Psoas muscle (tissue), 8 donors: ENCODE measurements around the gene ZEB1. TPM values are rescaled to one million over a fixed set of nuclear protein-coding genes. Genes with fewer than 3 reads are reported as not detected.
A peak's percentile ranks its signal among the peaks of the same experiment; 100 is the strongest.
"Not testable (repeated sequence)": the region's sequence is repeated elsewhere in the genome, so short reads cannot be mapped to it uniquely, and the experiment has no call there.

Source experiments
- ATAC-seq, 4 donors: fragments of 200-7000 bp; cut with Tn5 transposase; one replicate each; pipeline ENCODE4 v1.9.1; 2020; ENCODE audit warnings: moderate library complexity in 3 of 4, mild to moderate bottlenecking in 2 of 4
- DNase-seq, 2 donors: peaks; one replicate each; pipeline ENCODE4 v3.0.0-alpha.2; 2020
- H3K27ac ChIP-seq: fragments of 200-600 bp; one replicate; pipeline ENCODE4 v1.8.0; 2022
- H3K27me3 ChIP-seq, 3 donors: fragments of 200-600 bp in 1 of 3; one replicate each; pipeline versions ENCODE4 v1.6.1 to v1.8.0; 2013 to 2022; ENCODE audit warnings: low read length in 2 of 3, mild to moderate bottlenecking in 2 of 3, moderate library complexity in 1 of 3; ENCODE audit not compliant: insufficient read depth in 3 of 3
- H3K36me3 ChIP-seq, 2 donors: fragments of 200-600 bp in 1 of 2; one replicate each; pipeline versions ENCODE4 v1.6.1 to v1.8.0; 2013 to 2022; ENCODE audit warnings: low read depth in 1 of 2, mild to moderate bottlenecking in 1 of 2, moderate library complexity in 1 of 2; ENCODE audit not compliant: insufficient read depth in 1 of 2
- H3K4me1 ChIP-seq: fragments of 200-600 bp; one replicate; pipeline ENCODE4 v1.8.0; 2022
- H3K4me3 ChIP-seq: fragments of 200-600 bp; one replicate; pipeline ENCODE4 v1.8.0; 2022; ENCODE audit warnings: mild to moderate bottlenecking
- H3K9me3 ChIP-seq: fragments of 200-600 bp; one replicate; pipeline ENCODE4 v1.8.0; 2022
- WGBS, 3 donors: extraction: QIAGEN DNeasy Blood & Tissue Kit; methylation state at CpG; one replicate each; pipeline versions ENCODE4 v1.1.6 to v1.1.7; 2013; 5-methylcytosine and 5-hydroxymethylcytosine counted together
- intact Hi-C, 2 donors: fragments of 100-400 bp; cut with DNase I; formaldehyde crosslinking; loops; one replicate each; pipeline versions ENCODE4 v1.11.0 to v1.14.2; 2022
- polyA plus RNA-seq, 3 donors: library from polyadenylated mRNA; stranded (reverse); fragments of 200-250 nt; gene quantifications; one replicate each; pipeline ENCODE4 v1.2.3, GENCODE V29; 2013
- total RNA-seq, 4 donors: library from RNA; stranded (reverse); fragmentation: NEBNext Ultra II Directional in 2 of 4; extraction: Animal tissue kit (Norgen Biotek cat#: 25700) in 2 of 4; gene quantifications; one replicate each; pipeline versions ENCODE4 v1.2.1 to v1.2.4, GENCODE V29; 2021 to 2023
- TF ChIP-seq, protein P1 (sequence below): fragments of 200-600 bp; IDR thresholded peaks from one replicate; pipeline ENCODE4 v1.8.0; 2022; ENCODE audit warnings: antibody characterized with exemption
- donor health status: healthy with polysubstance abuse.
- donor health status: DM: no; HTN: no; CAD: no; lungs with moderate emphysema.
- donor health status: Bipolar disorder and iron deficiency.
- donor health status: healthy.
- donor health status: DM: yes; HTN: yes; CAD: no.
- donor health status: DM: no; HTN: no; CAD: no.
- donor health status: DM: no; HTN: no; CAD: no.
- donor health status: DM: yes; HTN: yes; CAD: no.

Gene ZEB1
- total and polyA plus RNA-seq, 7 donors: 18.7 to 99.8 (median 92.0) TPM

DNA sequence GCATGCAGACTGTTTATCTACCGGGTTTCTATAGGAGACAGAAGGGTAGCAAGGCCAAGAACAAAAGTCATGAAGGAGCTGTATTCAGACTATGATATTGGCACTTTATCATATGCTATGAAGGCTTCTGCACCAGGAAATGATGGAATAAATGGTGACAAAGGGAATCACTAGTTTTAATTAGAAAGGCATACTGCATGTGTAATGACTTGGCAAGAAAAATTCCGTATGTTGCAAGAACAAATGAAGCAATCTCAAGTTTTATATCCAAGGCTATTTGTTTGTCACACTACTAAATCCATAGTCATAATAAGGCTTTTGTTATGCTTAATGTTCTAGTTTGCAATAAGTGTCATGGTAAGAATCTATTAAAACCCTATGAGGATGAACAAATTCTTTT is 230.9 kb downstream of the ZEB1 start:
- peak in 1 of 4 donors; percentile 34 for ATAC-seq
- TF ChIP-seq, protein P1, sequence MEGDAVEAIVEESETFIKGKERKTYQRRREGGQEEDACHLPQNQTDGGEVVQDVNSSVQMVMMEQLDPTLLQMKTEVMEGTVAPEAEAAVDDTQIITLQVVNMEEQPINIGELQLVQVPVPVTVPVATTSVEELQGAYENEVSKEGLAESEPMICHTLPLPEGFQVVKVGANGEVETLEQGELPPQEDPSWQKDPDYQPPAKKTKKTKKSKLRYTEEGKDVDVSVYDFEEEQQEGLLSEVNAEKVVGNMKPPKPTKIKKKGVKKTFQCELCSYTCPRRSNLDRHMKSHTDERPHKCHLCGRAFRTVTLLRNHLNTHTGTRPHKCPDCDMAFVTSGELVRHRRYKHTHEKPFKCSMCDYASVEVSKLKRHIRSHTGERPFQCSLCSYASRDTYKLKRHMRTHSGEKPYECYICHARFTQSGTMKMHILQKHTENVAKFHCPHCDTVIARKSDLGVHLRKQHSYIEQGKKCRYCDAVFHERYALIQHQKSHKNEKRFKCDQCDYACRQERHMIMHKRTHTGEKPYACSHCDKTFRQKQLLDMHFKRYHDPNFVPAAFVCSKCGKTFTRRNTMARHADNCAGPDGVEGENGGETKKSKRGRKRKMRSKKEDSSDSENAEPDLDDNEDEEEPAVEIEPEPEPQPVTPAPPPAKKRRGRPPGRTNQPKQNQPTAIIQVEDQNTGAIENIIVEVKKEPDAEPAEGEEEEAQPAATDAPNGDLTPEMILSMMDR: no peak
- H3K4me3 ChIP-seq: no peak overlapping the region
- no peaks in the 10 kb centered on the region for H3K36me3 ChIP-seq
- WGBS, 3 donors: 66 to 79% (median 68%) methylated on average over 2 of the region's 2 CpGs
- no peak for DNase-seq
- no peaks in the 10 kb centered on the region for H3K4me1 ChIP-seq
- intact Hi-C loops: no loop called here
- no peaks in the 10 kb centered on the region for H3K9me3 ChIP-seq
- H3K27me3 ChIP-seq: no peaks in the 10 kb centered on the region
- no peak overlapping the region for H3K27ac ChIP-seq

DNA sequence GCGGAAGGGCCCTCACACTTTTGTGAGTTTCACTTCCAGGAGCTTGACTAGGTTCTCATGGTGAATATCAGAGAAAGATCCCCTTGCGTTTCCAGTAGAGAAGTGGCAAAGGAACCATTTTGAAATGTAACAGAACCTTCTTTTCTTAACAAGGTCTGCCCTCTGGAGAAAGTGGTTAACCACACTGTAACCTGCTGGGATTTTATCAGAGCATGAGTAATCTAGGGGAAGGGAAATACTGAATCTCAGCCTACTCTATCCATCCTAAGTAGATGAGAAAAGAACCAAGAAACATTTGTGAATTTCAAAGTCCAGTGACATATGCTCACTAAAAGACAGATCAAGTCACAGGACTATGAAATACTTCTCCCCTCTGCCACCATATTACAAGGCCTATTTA is 235.5 kb downstream of the ZEB1 start:
- no peak overlapping the region for H3K4me3 ChIP-seq
- intact Hi-C loops: no loop called here
- no peaks in the 10 kb centered on the region for H3K36me3 ChIP-seq
- H3K27ac ChIP-seq: no peak overlapping the region
- no peaks in the 10 kb centered on the region for H3K27me3 ChIP-seq
- DNase-seq (no peak), ATAC-seq (no peak)
- H3K9me3 ChIP-seq: peaks cover 25% of the 10 kb centered on the region
- WGBS, 3 donors: 93 to 100% (median 97%) methylated on average over 2 of the region's 2 CpGs
- H3K4me1 ChIP-seq: no peaks in the 10 kb centered on the region
- TF ChIP-seq, protein P1: no peak

DNA sequence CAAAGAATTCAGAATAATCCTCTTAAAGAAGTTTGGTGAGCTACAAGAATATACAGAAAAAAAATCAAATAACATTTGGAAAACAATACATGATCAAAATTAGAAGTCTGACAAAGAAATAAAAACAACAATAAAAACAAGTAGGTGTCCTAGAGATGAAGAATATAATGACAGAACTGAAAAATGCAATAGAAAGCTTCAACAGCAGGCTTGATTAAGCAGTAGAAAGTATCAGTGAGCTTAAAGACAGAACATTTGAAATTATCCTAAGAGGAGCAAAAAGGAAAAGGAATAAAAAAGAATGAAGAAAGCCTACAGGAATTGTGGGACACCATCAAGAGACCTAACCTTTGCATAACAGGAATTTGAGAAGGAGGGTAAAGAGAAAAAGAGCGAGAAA is 238.8 kb downstream of the ZEB1 start:
- 95 to 96% (median 96%) methylated on average over 1 of the region's 1 CpG for WGBS, 3 donors

DNA sequence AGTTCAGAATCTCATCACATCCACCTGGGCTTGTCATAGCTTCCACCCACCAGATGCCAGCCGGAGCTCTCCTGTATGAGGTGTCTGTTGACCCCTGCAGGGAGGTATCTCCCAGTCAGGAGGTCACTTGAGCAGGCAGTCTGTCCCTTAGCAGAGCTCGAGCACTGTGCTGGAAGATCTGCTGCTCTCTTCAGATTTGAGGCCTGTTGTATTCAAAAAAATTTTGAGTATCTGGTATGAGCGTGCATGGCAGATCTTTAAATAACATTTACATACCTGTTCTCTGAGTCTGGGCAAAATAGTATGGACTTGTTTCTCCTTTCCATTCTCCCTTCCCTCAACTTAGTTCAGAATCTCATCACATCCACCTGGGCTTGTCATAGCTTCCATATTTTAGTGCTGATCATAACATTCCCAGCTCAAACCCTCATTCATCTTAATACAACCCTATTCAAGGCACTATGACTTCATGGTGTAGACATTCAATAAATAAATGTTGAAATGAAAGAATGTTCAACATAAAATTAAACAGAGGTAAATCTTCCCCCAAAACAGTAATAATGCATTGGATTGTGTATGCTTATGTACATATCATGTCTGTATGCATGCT is 249.3 kb downstream of the ZEB1 start:
- intact Hi-C loops, H3K27me3 ChIP-seq, H3K9me3 ChIP-seq, H3K4me1 ChIP-seq, DNase-seq, H3K27ac ChIP-seq, ATAC-seq, H3K36me3 ChIP-seq, H3K4me3 ChIP-seq: not testable (repeated sequence)
- WGBS, 3 donors: 92 to 94% (median 93%) methylated on average over 3 of the region's 3 CpGs

More for the DNA sequence above, 238.8 kb downstream of the ZEB1 start:
- Histone ChIP-seq H3K27me3 (no peaks in the 10 kb centered on the region), H3K4me3 (no peak overlapping the region), H3K9me3 (peaks cover 31% of the 10 kb centered on the region), H3K4me1 (no peaks in the 10 kb centered on the region), H3K27ac (no peak overlapping the region), H3K36me3 (no peaks in the 10 kb centered on the region)
- TF ChIP-seq, protein P1: no peak
- DNase-seq (no peak), ATAC-seq (no peak)
- intact Hi-C loops: no loop called here

DNA sequence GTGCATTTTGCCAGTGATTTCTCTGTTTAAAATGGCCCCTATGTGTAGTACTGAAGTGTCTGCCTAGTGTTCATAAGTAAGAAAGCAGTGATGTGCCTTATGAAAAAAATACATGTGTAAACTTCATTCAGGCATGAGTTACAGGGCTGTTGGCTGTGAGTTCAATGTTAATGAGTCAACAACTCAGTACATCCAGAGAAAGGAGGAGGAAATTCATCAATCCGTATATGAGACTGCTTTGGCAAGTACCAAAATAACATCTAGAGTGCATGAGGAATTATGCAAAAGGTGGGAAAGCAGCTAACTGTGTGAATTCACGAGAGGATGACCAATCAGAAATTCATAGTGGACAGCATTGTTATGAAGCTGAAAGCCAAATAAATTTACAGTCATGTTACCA is 255.6 kb downstream of the ZEB1 start:
- 26 to 40% (median 26%) methylated on average over 2 of the region's 2 CpGs for WGBS, 3 donors
- H3K4me3 ChIP-seq: no peak overlapping the region
- H3K27me3 ChIP-seq: no peaks in the 10 kb centered on the region
- H3K9me3 ChIP-seq: no peaks in the 10 kb centered on the region
- no peaks in the 10 kb centered on the region for H3K36me3 ChIP-seq
- ATAC-seq (no peak), DNase-seq (no peak)
- H3K4me1 ChIP-seq: no peaks in the 10 kb centered on the region
- TF ChIP-seq, protein P1: no peak
- intact Hi-C loops: no loop called here
- H3K27ac ChIP-seq: no peak overlapping the region
